H9 (cell line): ENCODE data around the gene ALCAM. TPM values are rescaled to one million over a fixed set of nuclear protein-coding genes. Genes with fewer than 3 reads are reported as not detected.

Experiments
- DNase-seq: peaks from one replicate; pipeline ENCODE4 v3.0.0-alpha.2; 2017
- H2AFZ ChIP-seq: one replicate; pipeline ENCODE4 v1.6.1; 2013; ENCODE audit warnings: mild to moderate bottlenecking, low read length, control low read depth, moderate library complexity
- H2AK5ac ChIP-seq: 2 replicates; pipeline ENCODE4 v1.6.1; 2013; ENCODE audit warnings: low read length, control low read depth, mixed read lengths; ENCODE audit not compliant: insufficient read length
- H2BK120ac ChIP-seq: one replicate; pipeline ENCODE4 v1.6.1; 2013; ENCODE audit warnings: low read depth, mild to moderate bottlenecking, low read length, control low read depth, inconsistent platforms; ENCODE audit not compliant: poor library complexity, severe bottlenecking
- H2BK12ac ChIP-seq: 2 replicates; pipeline ENCODE4 v1.6.1; 2013; ENCODE audit warnings: low read length, control low read depth, mixed read lengths, low read depth; ENCODE audit not compliant: insufficient read length
- H2BK15ac ChIP-seq: 2 replicates; pipeline ENCODE4 v1.6.1; 2013; ENCODE audit warnings: low read depth, low read length, control low read depth
- H2BK20ac ChIP-seq: one replicate; pipeline ENCODE4 v1.6.1; 2013; ENCODE audit warnings: low read depth, mild to moderate bottlenecking, low read length, control low read depth, inconsistent platforms; ENCODE audit not compliant: poor library complexity, severe bottlenecking
- H2BK5ac ChIP-seq: 2 replicates; pipeline ENCODE4 v1.6.1; 2013; ENCODE audit warnings: low read length, control low read depth, mixed read lengths; ENCODE audit not compliant: insufficient read length
- H3K14ac ChIP-seq: 2 replicates; pipeline ENCODE4 v1.6.1; 2013; ENCODE audit warnings: low read length, control low read depth; ENCODE audit not compliant: insufficient read depth
- H3K18ac ChIP-seq: 2 replicates; pipeline ENCODE4 v1.6.1; 2013; ENCODE audit warnings: low read depth, mild to moderate bottlenecking, mixed read lengths, low read length, control low read depth; ENCODE audit not compliant: insufficient read length
- H3K23ac ChIP-seq: 2 replicates; pipeline ENCODE4 v1.6.1; 2013; ENCODE audit warnings: low read length, control low read depth, mixed read lengths, low read depth; ENCODE audit not compliant: insufficient read length
- H3K23me2 ChIP-seq: 2 replicates; pipeline ENCODE4 v1.6.1; 2013; ENCODE audit warnings: low read depth, mild to moderate bottlenecking, mixed read lengths, low read length, control low read depth; ENCODE audit not compliant: insufficient read length, poor library complexity, severe bottlenecking
- H3K27ac ChIP-seq: 2 replicates; pipeline ENCODE4 v1.5.1; 2013; ENCODE audit warnings: low read length, control low read depth, mixed read lengths, low read depth; ENCODE audit not compliant: insufficient read length
- H3K27me3 ChIP-seq: 2 replicates; pipeline ENCODE4 v1.6.1; 2013; ENCODE audit warnings: low read length, control low read depth, inconsistent platforms; ENCODE audit not compliant: insufficient read depth
- H3K4ac ChIP-seq: 2 replicates; pipeline ENCODE4 v1.6.1; 2013; ENCODE audit warnings: low read depth, mild to moderate bottlenecking, control low read depth, inconsistent platforms, low read length, moderate library complexity
- H3K4me1 ChIP-seq: 2 replicates; pipeline ENCODE4 v1.6.1; 2013; ENCODE audit warnings: low read length, control low read depth, inconsistent platforms; ENCODE audit not compliant: insufficient read depth
- H3K4me2 ChIP-seq: 2 replicates; pipeline ENCODE4 v1.6.1; 2013; ENCODE audit warnings: low read length, control low read depth, mixed read lengths; ENCODE audit not compliant: insufficient read length, insufficient read depth
- H3K56ac ChIP-seq: 2 replicates; pipeline ENCODE4 v1.6.1; 2013; ENCODE audit warnings: low read depth, mild to moderate bottlenecking, mixed read lengths, low read length, control low read depth; ENCODE audit not compliant: insufficient read length
- H3K79me1 ChIP-seq: 2 replicates; pipeline ENCODE4 v1.6.1; 2013; ENCODE audit warnings: low read depth, mild to moderate bottlenecking, moderate library complexity, low read length, control low read depth, inconsistent platforms; ENCODE audit not compliant: insufficient read depth, poor library complexity, severe bottlenecking
- H3K79me2 ChIP-seq: 2 replicates; pipeline ENCODE4 v1.6.1; 2013; ENCODE audit warnings: low read length, control low read depth, inconsistent platforms; ENCODE audit not compliant: insufficient read depth
- H3K9ac ChIP-seq: 2 replicates; pipeline ENCODE4 v1.6.1; 2013; ENCODE audit warnings: low read length, control low read depth, mixed read lengths; ENCODE audit not compliant: insufficient read length; ENCODE audit errors: extremely low read depth
- H3K9me3 ChIP-seq: one replicate; pipeline ENCODE4 v1.6.1; 2013; ENCODE audit warnings: low read depth, low read length, inconsistent platforms; ENCODE audit not compliant: control insufficient read depth
- H3T11ph ChIP-seq: one replicate; pipeline ENCODE4 v1.6.1; 2013; ENCODE audit warnings: mild to moderate bottlenecking, low read length, control low read depth, inconsistent platforms
- H4K20me1 ChIP-seq: one replicate; pipeline ENCODE4 v1.6.1; 2013; ENCODE audit not compliant: control insufficient read depth, insufficient read length, insufficient read depth
- H4K5ac ChIP-seq: 2 replicates; pipeline ENCODE4 v1.6.1; 2013; ENCODE audit warnings: low read depth, mild to moderate bottlenecking, mixed read lengths, low read length, control low read depth; ENCODE audit not compliant: insufficient read length
- H4K8ac ChIP-seq: replicated peaks from 2 replicates; pipeline ENCODE4 v1.6.1; 2013; ENCODE audit warnings: low read length, control low read depth, mixed read lengths, low read depth; ENCODE audit not compliant: insufficient read length
- H4K91ac ChIP-seq: 2 replicates; pipeline ENCODE4 v1.6.1; 2013; ENCODE audit warnings: low read depth, mild to moderate bottlenecking, moderate library complexity, mixed read lengths, low read length, control low read depth; ENCODE audit not compliant: insufficient read length
- H3K27ac Mint-ChIP-seq, 3 experiments: 2 replicates in 2 of 3; 3 replicates in 1 of 3; pipeline ENCODE4 v1.8.0; 2020 to 2021; ENCODE audit warnings: mixed read lengths in 3 of 3, mild to moderate bottlenecking in 1 of 3, moderate library complexity in 1 of 3
- H3K27me3 Mint-ChIP-seq: 2 replicates; pipeline ENCODE4 v1.8.0; 2021; ENCODE audit warnings: low read depth, mild to moderate bottlenecking, moderate library complexity, mixed read lengths
- H3K36me3 Mint-ChIP-seq, 3 experiments: 2 replicates in 2 of 3; 3 replicates in 1 of 3; pipeline ENCODE4 v1.8.0; 2020 to 2021; ENCODE audit warnings: low read depth in 3 of 3, mixed read lengths in 3 of 3; ENCODE audit not compliant: insufficient read depth in 1 of 3
- H3K4me1 Mint-ChIP-seq, 2 experiments: 2 replicates each; pipeline ENCODE4 v1.8.0; 2020; ENCODE audit warnings: mixed read lengths in 2 of 2
- H3K4me3 Mint-ChIP-seq, 2 experiments: 2 replicates in 1 of 2; 3 replicates in 1 of 2; pipeline ENCODE4 v1.8.0; 2020 to 2021; ENCODE audit warnings: mild to moderate bottlenecking in 2 of 2, mixed read lengths in 2 of 2, moderate library complexity in 1 of 2
- H3K9me3 Mint-ChIP-seq, 2 experiments: 2 replicates in 1 of 2; 3 replicates in 1 of 2; pipeline ENCODE4 v1.8.0; 2020; ENCODE audit warnings: mild to moderate bottlenecking in 2 of 2, mixed read lengths in 2 of 2, moderate library complexity in 1 of 2
- WGBS: extraction: QIAGEN DNeasy Blood & Tissue Kit; methylation state at CpG from one replicate; pipeline ENCODE4 v1.1.7; 2013; ENCODE audit warnings: missing lambda C conversion rate, low lambda C conversion rate, mixed read lengths; ENCODE audit not compliant: insufficient read length; ENCODE audit errors: extremely low coverage; 5-methylcytosine and 5-hydroxymethylcytosine counted together
- total RNA-seq: library from RNA; stranded (reverse); gene quantifications from 2 replicates; pipeline ENCODE4 v1.2.1, GENCODE V29; 2021
- TF ChIP-seq, protein P1 (sequence below): fragments of 200-600 bp; sonication (generic); conservative IDR thresholded peaks from 3 replicates; pipeline ENCODE4 v1.8.0; 2021; ENCODE audit warnings: antibody characterized with exemption, mild to moderate bottlenecking

ALCAM gene
- total RNA-seq, 1 experiment from 2014 or later: 43.7 TPM

DNA sequence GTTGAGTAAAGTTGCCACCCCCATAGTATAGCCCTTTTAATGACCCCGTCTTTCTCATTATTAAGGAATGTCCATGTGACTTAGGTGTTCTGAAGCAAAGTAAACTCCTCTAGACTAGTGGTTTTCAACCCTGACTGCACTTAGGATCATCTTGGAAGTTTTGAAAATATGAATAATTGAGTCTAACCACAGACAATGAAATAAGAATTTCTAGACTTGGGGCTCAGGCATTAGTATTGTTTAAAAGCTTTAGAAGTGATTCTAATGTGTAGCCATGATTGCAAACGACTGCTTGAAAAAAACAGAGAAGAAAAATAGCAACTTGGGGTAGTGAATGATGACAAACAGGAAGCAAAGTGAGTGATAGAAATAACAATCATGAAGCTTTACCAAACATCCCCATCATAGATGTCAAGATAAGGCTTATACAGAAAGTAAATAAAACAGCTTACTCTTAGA lies 35.0 kb downstream of the ALCAM start:
- H2BK20ac ChIP-seq: no peak overlapping the region
- H3K23me2 ChIP-seq: no peaks in the 10 kb centered on the region
- H3T11ph ChIP-seq: no peak overlapping the region
- WGBS: no CpG with 5 or more reads among the region's 2 CpGs
- H3K9ac ChIP-seq: no peak overlapping the region
- H3K56ac ChIP-seq: no peak overlapping the region
- no peak overlapping the region for H2BK5ac ChIP-seq
- no peaks in the 10 kb centered on the region for H3K79me1 ChIP-seq
- Mint-ChIP-seq H3K36me3 (peaks cover 26 to 37% (median 28%) of the 10 kb centered on the region in 3 experiments), H3K27me3 (no peaks in the 10 kb centered on the region), H3K4me1 (peaks cover 11 to 12% of the 10 kb centered on the region in 2 experiments), H3K4me3 (no peak overlapping the region), H3K9me3 (peaks cover 18 to 20% of the 10 kb centered on the region in 2 experiments), H3K27ac (no peak overlapping the region; a peak in 1 of 7 replicates)
- H2AK5ac ChIP-seq: no peak overlapping the region
- 0 out of 2 replicates have a peak, but pooled peaks cover 2% of the 10 kb centered on the region for H3K4me1 ChIP-seq
- TF ChIP-seq, protein P1, sequence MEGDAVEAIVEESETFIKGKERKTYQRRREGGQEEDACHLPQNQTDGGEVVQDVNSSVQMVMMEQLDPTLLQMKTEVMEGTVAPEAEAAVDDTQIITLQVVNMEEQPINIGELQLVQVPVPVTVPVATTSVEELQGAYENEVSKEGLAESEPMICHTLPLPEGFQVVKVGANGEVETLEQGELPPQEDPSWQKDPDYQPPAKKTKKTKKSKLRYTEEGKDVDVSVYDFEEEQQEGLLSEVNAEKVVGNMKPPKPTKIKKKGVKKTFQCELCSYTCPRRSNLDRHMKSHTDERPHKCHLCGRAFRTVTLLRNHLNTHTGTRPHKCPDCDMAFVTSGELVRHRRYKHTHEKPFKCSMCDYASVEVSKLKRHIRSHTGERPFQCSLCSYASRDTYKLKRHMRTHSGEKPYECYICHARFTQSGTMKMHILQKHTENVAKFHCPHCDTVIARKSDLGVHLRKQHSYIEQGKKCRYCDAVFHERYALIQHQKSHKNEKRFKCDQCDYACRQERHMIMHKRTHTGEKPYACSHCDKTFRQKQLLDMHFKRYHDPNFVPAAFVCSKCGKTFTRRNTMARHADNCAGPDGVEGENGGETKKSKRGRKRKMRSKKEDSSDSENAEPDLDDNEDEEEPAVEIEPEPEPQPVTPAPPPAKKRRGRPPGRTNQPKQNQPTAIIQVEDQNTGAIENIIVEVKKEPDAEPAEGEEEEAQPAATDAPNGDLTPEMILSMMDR: no peak
- no peak overlapping the region for H3K14ac ChIP-seq
- H3K18ac ChIP-seq: no peak overlapping the region
- no peaks in the 10 kb centered on the region for H3K27me3 ChIP-seq
- H4K8ac ChIP-seq: no peak overlapping the region
- no peak overlapping the region for H3K23ac ChIP-seq
- no peak overlapping the region for H4K5ac ChIP-seq
- H2BK15ac ChIP-seq: no peak overlapping the region
- no peaks in the 10 kb centered on the region for H3K9me3 ChIP-seq
- H3K4me2 ChIP-seq: no peak overlapping the region
- no peak overlapping the region for H2BK120ac ChIP-seq
- no peaks in the 10 kb centered on the region for H4K20me1 ChIP-seq
- no peak overlapping the region for H4K91ac ChIP-seq
- DNase-seq: no peak
- no peak overlapping the region for H3K27ac ChIP-seq
- H3K79me2 ChIP-seq: no peaks in the 10 kb centered on the region
- no peak overlapping the region for H2AFZ ChIP-seq
- no peak overlapping the region for H3K4ac ChIP-seq
- no peak overlapping the region for H2BK12ac ChIP-seq
